IPS DF 4.7 (cell line): Measurements from ENCODE around the gene TCERG1L.

Source experiments
- DNase-seq: peaks from one replicate; pipeline ENCODE4 v3.0.0-alpha.2; 2013; ENCODE audit warnings: low spot score; ENCODE audit errors: extremely low read depth

The TCERG1L gene

GRCh38 chr10:131316321-131317075, 5.0 kb upstream of the TCERG1L start:
- no peak for DNase-seq

- DNase-seq: no peak
These were observed 3.8 kb upstream of the TCERG1L start for GRCh38 chr10:131315344-131315743.

- no peak for DNase-seq
These were observed 3.3 kb upstream of the TCERG1L start for GRCh38 chr10:131314799-131315198.

- DNase-seq: no peak
These were observed 2.6 kb upstream of the TCERG1L start for GRCh38 chr10:131314148-131314547.

GRCh38 chr10:131313377-131313776, 1.9 kb upstream of the TCERG1L start:
- no peak for DNase-seq

GRCh38 chr10:131312478-131312836, 936 bp upstream of the TCERG1L start:
- DNase-seq: no peak

GRCh38 chr10:131311402-131311660, 190 bp downstream of the TCERG1L start:
- DNase-seq: no peak

GRCh38 chr10:131310551-131311401, 745 bp downstream of the TCERG1L start:
- no peak for DNase-seq

- DNase-seq: no peak
These were observed 1.4 kb downstream of the TCERG1L start for GRCh38 chr10:131310142-131310541.

- DNase-seq: no peak
These were observed 11.0 kb downstream of the TCERG1L start for GRCh38 chr10:131300508-131300907.

GRCh38 chr10:131290781-131291180, 20.7 kb downstream of the TCERG1L start:
- DNase-seq: no peak

- DNase-seq: no peak
These were observed 22.9 kb downstream of the TCERG1L start for GRCh38 chr10:131288648-131289047.

- no peak for DNase-seq
These were observed 28.6 kb downstream of the TCERG1L start for GRCh38 chr10:131282961-131283360.

- DNase-seq: no peak
These were observed 31.4 kb downstream of the TCERG1L start for GRCh38 chr10:131280101-131280500.

- no peak for DNase-seq
These were observed 32.0 kb downstream of the TCERG1L start for GRCh38 chr10:131279516-131279915.

- DNase-seq: no peak
These were observed 33.6 kb downstream of the TCERG1L start for GRCh38 chr10:131277969-131278368.

- DNase-seq: no peak
These were observed 34.2 kb downstream of the TCERG1L start for GRCh38 chr10:131277278-131277677.

- DNase-seq: no peak
These were observed 35.8 kb downstream of the TCERG1L start for GRCh38 chr10:131275691-131276090.

GRCh38 chr10:131274883-131275282, 36.6 kb downstream of the TCERG1L start:
- no peak for DNase-seq

GRCh38 chr10:131274133-131274880, 37.2 kb downstream of the TCERG1L start:
- DNase-seq: no peak

- DNase-seq: no peak
These were observed 38.0 kb downstream of the TCERG1L start for GRCh38 chr10:131273476-131273875.

GRCh38 chr10:131272897-131273451, 38.5 kb downstream of the TCERG1L start:
- no peak for DNase-seq
